Amniotic stem cell (primary cell): ENCODE measurements around the gene ZCWPW1.
"Not testable (repeated sequence)": the region's sequence is repeated elsewhere in the genome, so short reads cannot be mapped to it uniquely, and the experiment has no call there.

Experiments used
- DNase-seq: peaks from one replicate; lab custom pipeline; 2025; lab: John Stamatoyannopoulos, UW

The ZCWPW1 gene

DNA sequence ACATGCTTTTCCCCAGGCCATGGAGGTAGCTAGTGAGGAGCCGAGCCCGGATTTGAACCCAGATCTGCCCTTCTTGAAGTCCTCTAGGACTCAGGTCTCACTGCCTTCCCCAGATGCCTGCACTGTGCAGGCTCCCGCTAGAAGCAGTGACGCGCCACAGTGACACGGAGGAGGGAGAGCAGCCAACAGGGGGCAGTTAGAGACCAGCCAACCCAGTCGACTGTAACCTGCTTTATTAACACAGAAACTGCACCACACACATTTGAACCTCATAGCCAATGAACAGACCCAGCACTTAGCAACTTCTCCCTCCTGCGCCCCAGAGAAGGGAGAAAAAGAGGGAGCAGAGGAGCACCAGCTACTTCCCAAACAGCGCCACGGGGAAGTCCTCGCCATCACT, 27.8 kb downstream of the ZCWPW1 start:
- DNase-seq: no peak

GRCh38 chr7:100400041-100400440, 28.5 kb downstream of the ZCWPW1 start:
- DNase-seq: no peak

GRCh38 chr7:100398239-100398638, 30.3 kb downstream of the ZCWPW1 start:
- DNase-seq: no peak

DNA sequence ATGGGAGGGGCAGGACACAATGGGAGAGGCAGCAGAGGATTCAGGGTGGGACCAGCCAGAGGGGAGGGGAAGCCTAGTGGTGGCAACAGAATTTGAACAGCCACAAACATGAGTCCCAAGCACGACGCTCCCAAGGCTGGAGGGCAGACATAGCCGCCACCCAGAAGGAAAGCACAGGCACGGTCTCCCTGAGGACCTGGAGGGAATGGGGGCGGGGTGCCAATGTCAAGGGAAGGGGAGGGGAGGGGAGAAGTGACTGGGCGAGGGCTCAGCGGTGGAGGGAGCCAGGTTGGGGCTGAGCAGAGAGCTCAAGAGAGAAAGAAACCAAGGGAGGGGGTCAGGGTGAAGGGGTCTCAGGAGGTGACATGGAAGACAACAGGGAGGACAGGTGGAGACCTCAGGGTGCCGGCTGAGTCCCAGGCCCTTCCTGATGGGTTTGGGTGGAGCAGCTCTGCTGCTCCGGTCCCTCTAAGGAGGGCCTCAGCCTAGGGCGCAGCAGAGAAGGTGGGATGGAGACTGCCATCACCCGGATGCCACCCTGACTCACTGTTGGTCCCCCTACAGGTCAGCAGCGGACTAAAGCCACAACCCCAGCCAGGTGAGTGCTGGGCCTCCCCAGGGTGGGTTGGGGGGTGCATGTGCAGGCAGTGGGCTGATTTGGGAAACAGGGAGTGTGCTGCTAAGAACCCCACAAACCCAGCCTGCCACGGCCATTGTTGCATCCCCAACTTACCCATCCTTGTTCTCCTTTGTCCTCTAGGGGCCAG, 31.0 kb downstream of the ZCWPW1 start:
- no peak for DNase-seq

DNA sequence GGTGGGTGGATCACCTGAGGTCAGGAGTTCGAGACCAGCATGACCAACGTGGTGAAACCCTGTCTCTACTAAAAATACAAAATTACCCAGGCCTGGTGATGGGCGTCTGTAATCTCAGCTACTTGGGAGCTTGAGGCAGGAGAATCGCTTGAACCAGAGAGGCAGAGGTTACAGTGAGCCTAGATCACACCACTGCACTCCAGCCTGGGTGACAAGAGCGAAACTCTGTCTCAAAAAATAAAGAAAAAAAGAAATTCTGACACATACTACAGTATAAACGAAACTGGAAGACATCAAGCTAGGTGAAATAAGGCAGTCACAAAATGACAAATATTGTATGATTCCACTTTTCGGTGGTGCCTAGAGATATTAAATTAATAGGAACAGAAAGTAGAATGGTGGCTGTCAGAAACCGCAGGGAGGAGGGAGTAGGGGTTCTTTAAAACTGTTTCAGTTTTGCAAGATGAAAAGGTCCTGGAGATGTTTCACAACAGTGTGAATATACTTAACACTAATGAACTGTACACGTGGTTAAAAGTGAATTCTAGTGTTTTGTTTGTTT, 32.0 kb downstream of the ZCWPW1 start:
- DNase-seq: no peak

DNA sequence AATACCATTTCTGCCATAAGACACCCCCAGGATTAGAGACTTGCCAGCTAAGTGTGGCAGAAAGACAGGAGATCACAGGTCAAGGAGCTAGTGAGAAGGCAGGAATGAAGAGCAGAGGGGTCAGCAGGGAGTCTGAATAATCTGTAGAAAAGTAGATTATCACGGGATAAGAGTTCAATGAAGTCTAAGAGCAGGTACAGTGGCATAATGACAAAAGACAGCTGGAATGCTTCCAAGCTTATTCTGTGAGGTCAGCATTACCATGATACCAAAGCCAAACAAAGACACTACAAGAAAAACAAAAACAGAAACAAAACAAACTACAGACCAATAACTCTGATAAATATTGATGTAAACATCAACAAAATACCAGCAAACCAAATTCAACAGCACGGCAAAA, 34.4 kb downstream of the ZCWPW1 start:
- no peak for DNase-seq

DNA sequence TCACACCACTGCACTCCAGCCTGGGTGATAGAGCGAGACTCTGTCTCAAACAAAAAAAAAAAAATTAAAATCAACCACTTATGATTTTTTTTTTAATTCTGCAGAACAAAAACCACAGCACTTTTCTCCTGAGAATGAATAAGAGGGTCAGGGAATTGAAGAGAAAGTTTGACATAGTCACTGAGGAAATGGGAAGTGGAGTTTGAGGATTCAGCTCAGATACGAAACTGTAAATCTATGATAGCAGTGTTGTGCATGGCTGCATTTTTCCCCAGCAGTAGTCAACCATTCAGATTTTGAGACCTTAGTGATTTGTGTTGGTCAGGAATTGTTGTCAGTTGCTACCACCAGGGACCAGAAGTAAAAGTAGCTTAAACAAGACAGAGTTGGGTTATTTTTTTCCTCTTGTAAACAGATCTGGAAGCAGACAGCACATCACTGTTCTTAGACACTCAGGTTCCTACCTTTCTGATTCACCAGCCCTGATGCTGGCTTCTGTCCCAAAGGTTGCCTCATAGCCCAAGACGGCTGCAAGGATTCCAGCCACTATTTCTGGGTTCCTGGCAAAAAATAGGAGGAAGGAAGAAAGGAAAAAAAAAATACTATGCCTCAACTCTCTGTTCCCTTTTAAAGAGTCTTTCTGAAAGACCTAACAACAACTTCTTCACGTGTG, 35.1 kb downstream of the ZCWPW1 start:
- no peak for DNase-seq

GRCh38 chr7:100390286-100391009, 38.1 kb downstream of the ZCWPW1 start:
- no peak for DNase-seq

GRCh38 chr7:100389437-100390088, 38.9 kb downstream of the ZCWPW1 start:
- DNase-seq: no peak

GRCh38 chr7:100387695-100388094, 40.8 kb downstream of the ZCWPW1 start:
- no peak for DNase-seq

GRCh38 chr7:100386940-100387339, 41.6 kb downstream of the ZCWPW1 start:
- no peak for DNase-seq

DNA sequence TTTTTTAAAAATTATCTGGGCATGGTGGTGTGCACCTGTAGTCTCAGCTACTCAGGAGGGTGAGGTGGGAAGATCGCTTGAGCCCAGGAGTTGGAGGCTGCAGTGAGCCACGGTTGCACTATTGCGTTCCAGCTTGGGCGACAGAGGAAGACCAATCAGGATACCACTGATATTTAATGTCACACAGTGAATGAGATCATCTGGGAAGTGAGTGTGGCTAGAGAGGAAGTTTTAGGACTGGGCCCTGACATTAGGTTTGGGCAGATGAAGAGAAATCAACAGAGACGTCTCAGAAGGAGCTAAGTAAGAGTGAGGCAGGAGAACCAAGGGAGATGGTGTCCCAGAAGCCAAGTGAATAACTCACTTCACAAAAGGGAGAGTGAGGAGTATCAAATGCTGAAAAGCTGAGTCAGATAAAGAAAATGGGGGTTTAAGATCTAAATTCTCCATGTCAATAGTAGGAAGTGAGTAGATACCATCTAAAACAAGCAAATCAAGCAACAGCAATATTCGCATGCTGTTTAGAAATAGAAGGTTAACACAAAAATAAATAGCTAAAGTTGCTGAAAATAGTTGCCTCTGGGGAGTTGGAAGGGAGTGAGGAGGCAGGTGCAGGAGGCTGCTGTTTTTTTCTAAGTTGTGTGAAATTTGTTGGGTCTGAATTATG, 43.7 kb downstream of the ZCWPW1 start:
- DNase-seq: no peak

DNA sequence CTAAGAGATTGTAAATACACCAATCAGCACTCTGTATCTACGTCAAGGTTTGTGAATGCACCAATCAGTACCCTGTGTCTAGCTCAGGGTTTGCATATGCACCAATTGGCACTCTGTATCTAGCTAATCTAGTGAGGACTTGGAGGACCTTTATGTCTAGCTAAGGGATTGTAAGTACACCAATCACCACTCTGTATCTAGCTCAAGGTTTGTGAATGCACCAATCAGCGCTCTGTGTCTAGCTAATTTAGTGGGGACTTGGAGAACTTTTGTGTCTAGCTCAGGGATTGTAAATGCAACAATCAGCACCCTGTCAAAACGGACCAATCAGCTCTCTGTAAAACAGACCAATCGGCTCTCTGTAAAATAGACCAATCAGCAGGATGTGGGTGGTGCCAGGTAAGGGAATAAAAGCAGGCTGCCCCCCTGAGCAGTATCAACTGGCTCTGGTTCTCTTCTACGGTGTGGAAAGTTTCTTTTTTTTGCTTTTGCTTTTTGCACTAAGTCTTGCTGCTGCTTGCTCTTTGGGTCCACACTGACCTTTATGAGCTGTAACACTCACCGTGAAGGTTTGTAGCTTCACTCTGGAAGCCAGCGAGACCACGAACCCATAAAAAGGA, 46.2 kb downstream of the ZCWPW1 start:
- not testable (repeated sequence) for DNase-seq

- not testable (repeated sequence) for DNase-seq
These were observed 46.8 kb downstream of the ZCWPW1 start for GRCh38 chr7:100381531-100382233.

- DNase-seq: no peak
These were observed 48.3 kb downstream of the ZCWPW1 start for GRCh38 chr7:100380196-100380595.

GRCh38 chr7:100378114-100378755, 50.3 kb downstream of the ZCWPW1 start:
- DNase-seq: no peak

DNA sequence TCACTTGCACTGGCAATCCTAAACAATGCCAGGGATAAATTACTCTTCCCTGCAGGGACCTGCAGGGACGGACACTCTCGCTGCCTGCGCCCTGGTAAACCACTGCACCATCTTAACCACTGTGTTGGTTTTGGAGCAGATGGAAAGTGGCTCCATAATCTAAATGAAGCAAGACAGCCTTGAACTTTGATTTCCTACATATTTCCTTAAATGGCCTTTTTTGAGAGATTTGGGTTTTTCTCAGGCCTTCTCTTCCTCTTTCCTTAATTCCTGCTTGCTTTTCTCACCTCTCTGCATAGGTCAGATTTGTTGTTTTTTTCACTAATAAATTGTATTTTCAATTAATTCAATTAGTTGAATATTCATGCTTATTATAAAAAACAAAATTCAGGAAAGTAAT, 52.4 kb downstream of the ZCWPW1 start:
- no peak for DNase-seq

DNA sequence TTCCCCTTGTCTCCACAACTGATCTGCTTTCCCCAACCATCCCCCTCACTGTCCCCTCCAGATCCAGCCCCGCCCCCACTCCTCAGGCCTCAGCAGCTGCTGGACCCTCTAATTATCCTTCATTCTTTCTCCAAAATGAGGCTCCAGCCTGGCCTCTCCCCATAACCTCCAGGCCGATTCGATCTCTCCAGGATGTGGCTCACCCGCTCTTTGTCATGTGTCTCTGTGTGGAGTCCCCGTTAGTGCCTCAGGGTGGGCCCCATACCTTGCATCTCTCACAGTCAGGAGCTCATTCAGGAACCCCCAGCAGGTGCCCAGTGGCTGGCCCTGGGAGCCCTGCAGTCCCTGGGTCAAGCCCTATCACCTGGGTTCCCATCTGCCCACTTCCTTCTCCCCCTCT, 53.9 kb downstream of the ZCWPW1 start:
- no peak for DNase-seq

DNA sequence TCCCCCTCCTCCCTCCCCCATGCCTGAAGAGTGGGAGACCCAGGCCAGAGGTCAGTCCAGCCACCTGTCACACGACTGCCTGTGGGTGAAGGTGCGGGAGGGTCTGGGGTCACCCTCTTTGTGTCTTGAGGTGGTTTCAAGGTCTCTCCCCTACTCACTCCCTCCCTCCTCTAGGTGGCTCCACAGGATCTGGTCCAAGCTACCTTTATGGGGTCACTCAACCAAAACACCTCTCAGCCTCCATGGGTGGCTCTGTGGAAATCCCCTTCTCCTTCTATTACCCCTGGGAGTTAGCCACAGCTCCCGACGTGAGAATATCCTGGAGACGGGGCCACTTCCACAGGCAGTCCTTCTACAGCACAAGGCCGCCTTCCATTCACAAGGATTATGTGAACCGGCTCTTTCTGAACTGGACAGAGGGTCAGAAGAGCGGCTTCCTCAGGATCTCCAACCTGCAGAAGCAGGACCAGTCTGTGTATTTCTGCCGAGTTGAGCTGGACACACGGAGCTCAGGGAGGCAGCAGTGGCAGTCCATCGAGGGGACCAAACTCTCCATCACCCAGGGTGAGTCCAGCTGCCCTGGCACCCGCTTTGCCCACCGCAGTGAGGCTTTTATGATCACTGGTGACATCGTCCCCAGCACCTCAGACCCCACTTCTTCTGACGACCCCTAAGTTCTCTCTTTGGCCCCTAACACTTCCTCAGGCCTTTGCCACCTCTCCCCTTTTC, 54.5 kb downstream of the ZCWPW1 start:
- DNase-seq: not testable (repeated sequence)
